C4-2B (cell line): ENCODE data around the gene SOX2.

Source experiments
- H3K27ac ChIP-seq: fragments of 450-650 bp; 2 replicates; pipeline ENCODE4 v1.5.1; 2017
- CTCF ChIP-seq: fragments of 450-650 bp; conservative IDR thresholded peaks from 2 replicates; pipeline ENCODE4 v1.5.1; 2017; ENCODE audit warnings: mild to moderate bottlenecking
- ZFX ChIP-seq: fragments of 450-650 bp; IDR thresholded peaks from 2 replicates; pipeline ENCODE4 v1.6.1; 2017

The SOX2 gene

DNA sequence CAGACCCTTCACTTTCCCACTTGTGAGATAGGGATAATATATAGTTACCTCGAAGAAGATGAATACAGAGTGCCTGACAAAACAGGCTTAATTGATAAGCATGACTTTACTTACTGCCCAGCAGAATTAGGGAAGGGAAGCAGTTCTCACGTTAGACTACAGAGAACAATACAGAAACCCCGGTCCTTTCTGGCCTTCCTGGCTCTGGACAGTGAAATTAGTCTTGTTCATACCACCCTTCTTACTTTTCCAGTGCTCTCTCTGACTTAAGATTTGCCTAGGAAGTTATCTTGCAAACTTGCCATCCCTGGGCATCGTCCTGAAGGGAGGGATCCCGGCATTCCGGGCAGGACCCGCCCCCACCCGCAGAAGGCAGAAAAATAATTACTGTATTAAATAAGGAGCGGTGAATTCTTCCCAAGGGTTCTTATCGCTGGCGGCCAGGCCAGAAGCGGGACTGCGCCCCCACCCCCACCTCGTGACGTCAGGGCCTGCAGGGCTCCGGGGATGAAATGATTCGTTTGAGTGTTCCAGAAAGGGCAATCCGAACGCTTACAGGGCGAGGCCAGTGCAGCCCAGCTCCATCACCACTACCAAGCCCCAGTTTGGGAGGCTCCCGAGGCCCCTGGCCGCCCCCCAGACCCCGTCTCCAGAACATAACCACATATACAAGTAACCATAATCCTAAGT, 8.4 kb downstream of the SOX2 start:
- TF ChIP-seq CTCF, result no peak
- TF ChIP-seq ZFX, result no peak
- no peak overlapping the region for H3K27ac ChIP-seq

DNA sequence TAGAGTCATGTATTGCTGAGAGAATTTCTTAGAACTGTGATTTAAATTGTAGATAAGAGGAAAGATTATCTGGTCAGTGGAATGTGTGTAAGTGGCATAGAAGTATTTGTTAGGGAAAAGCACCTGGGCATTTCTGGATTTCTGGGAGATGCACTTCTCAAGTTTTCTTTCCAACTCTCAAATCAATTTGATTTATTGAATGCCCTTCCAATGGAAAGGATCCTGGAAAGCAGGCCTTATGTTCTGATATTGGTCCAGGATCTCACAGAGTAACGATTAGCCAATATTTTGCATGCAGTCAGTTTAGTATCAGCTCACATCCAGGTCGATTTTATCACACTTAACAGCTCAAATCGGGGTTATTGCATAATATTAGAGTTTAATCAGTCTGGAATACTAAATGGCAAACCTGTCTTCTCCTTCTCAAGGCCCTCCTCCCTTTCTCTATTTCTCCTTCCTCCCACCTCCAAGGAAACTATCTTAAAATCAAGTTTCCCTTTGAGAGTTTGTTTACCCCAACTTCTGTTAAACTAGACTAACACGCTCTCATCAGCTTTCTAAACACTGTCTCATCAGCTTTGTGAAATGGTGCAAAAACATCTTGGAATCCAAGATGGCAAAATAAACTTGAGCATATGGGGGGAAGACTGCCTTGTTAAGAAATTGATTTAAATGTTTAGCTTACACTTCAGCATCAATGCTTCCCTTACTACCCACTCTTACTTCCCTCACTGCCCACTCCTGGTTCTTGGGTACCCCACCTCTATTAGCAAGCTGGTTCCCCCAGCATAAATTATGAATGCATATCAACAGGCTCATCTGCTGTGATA, 9.5 kb downstream of the SOX2 start:
- TF ChIP-seq ZFX, result no peak
- no peak for TF ChIP-seq CTCF
- no peak overlapping the region for H3K27ac ChIP-seq

- no peak for TF ChIP-seq CTCF
- H3K27ac ChIP-seq, result no peak overlapping the region
Observed at GRCh38 chr3:181722156-181722555, 10.4 kb downstream of the SOX2 start.

- no peak for TF ChIP-seq CTCF
- no peak overlapping the region for H3K27ac ChIP-seq
Observed at GRCh38 chr3:181722766-181723425, 11.2 kb downstream of the SOX2 start.

- TF ChIP-seq CTCF, result no peak
- TF ChIP-seq ZFX, result no peak
- H3K27ac ChIP-seq, result no peak overlapping the region
Observed at GRCh38 chr3:181723625-181724191, 12.0 kb downstream of the SOX2 start.

DNA sequence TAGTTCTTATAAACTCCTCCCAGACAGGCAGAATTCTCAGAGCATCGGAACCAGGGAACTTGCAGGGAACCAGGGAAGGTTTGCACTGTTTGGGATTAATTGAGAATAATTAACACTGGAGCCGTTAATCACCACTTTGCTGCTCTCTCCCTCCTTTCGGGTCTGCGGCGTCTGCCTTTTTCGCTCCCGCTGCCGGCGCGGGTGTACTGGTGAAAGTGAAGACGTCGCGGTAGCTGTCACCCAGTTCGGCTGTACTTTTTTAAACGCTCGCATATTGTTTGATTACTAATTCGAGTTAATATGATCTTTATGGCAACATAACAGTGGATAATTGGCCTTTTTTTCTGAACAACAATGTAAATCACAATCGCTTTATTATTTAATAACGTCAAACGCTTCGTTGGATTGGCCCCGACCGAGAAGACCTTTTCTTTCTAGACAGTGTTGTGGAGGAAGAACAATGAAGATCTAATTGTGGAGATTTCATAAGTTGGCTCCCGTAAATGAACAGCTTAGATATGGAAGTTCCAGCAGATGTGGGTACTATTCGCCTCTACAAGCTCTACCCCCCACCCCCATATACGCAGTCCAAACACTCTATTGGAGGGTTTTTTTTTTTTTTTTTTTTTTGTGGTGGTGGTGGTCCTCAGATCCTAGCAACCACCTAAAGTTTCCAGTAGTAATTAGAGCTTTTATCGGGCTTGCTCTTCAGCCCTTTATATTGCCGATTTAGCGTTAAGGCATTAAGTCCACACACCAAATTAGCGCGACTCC, 12.7 kb downstream of the SOX2 start:
- no peak for TF ChIP-seq ZFX
- no peak for TF ChIP-seq CTCF
- no peak overlapping the region for H3K27ac ChIP-seq
